ENCODE data around the gene ANO8. TPM values are rescaled to one million over a fixed set of nuclear protein-coding genes. Genes with fewer than 3 reads are reported as not detected.
A peak's percentile ranks its signal among the peaks of the same experiment; 100 is the strongest.

The ANO8 gene
- total and polyA plus RNA-seq, 10 donors = 1.1 to 12.0 (median 7.2) TPM

DNA sequence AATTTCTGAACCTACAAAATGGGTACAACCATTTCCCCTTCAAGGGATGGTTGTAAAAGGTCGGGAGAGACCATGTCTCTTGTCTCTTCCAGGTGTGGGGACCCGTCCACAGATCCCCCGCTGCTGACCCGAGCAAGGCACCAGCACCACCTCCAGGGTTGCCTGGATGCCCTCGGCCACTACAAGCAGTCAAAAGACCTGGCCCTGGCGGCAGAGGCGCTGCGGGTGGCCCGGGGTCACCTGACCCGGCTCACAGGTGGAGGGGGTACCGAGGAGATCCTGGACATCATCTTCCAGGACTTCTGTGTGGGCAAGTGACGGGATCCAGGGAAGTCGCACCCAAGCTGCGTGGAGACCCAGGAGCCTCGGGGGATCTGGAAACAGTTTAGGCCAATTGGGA lies 6.7 kb upstream of the ANO8 start:
- no peak for DNase-seq
- peaks cover 7 to 41% (median 23%) of the 10 kb centered on the region in 6 donors for H3K4me1 ChIP-seq
- H3K9me3 ChIP-seq = no peaks in the 10 kb centered on the region
- peaks cover 0 to 1% (median 0%) of the 10 kb centered on the region in 7 donors for H3K27me3 ChIP-seq (replicated peaks in 1 of 7)
- peaks cover 0 to 25% (median 8%) of the 10 kb centered on the region in 6 donors for H3K36me3 ChIP-seq
- intact Hi-C loops (cut with DNase I; ENCODE audit: low total_unique reads) = no loop called here
- no peak for TF ChIP-seq POLR2AphosphoS5 (IDR thresholded peaks at IDR 0.05)
- TF ChIP-seq, protein P1, sequence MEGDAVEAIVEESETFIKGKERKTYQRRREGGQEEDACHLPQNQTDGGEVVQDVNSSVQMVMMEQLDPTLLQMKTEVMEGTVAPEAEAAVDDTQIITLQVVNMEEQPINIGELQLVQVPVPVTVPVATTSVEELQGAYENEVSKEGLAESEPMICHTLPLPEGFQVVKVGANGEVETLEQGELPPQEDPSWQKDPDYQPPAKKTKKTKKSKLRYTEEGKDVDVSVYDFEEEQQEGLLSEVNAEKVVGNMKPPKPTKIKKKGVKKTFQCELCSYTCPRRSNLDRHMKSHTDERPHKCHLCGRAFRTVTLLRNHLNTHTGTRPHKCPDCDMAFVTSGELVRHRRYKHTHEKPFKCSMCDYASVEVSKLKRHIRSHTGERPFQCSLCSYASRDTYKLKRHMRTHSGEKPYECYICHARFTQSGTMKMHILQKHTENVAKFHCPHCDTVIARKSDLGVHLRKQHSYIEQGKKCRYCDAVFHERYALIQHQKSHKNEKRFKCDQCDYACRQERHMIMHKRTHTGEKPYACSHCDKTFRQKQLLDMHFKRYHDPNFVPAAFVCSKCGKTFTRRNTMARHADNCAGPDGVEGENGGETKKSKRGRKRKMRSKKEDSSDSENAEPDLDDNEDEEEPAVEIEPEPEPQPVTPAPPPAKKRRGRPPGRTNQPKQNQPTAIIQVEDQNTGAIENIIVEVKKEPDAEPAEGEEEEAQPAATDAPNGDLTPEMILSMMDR (IDR thresholded peaks at IDR 0.05 in 8 of 11, conservative IDR thresholded peaks at IDR 0.05 in 3 of 11) = no peak
- TF ChIP-seq POLR2A (IDR thresholded peaks at IDR 0.05) = no peak
- WGBS, 5 donors = 96 to 98% (median 96%) methylated on average over 4 to 15 of the region's 15 CpGs
- H3K4me3 ChIP-seq = no peak overlapping the region
- H3K27ac ChIP-seq = no peak overlapping the region

DNA sequence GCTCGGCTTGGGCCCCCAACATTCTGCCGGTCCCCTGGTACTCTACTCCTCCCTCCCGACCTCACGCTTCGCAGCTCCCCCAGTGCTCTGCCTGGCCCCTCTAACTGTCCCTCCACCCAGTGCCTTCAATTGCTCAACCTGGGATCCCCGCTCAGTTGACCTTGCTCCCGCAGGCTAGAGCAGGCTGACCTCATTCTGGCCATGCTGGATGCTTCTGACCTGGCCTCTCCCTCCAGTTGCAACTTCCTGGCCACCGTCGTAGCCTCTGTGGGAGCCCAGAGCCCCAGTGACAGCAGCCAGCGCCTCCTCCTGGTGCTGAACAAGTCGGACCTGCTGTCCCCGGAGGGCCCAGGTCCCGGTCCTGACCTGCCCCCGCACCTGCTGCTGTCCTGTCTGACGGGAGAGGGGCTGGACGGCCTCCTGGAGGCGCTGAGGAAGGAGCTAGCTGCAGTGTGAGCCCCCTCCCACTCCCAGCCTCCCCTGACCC lies 6.3 kb upstream of the ANO8 start:
- no peak for DNase-seq
- Histone ChIP-seq H3K9me3 (no peaks in the 10 kb centered on the region), H3K4me1 (peaks cover 5 to 41% (median 23%) of the 10 kb centered on the region in 6 donors), H3K27me3 (replicated peaks in 1 of 7) (no peaks in the 10 kb centered on the region), H3K4me3 (no peak overlapping the region), H3K36me3 (peaks cover 0 to 25% (median 8%) of the 10 kb centered on the region in 6 donors), H3K27ac (no peak overlapping the region)
- 69 to 88% (median 74%) methylated on average over 7 to 17 of the region's 17 CpGs for WGBS, 5 donors
- TF ChIP-seq POLR2A (IDR thresholded peaks at IDR 0.05) = no peak
- TF ChIP-seq POLR2AphosphoS5 (IDR thresholded peaks at IDR 0.05) = no peak
- TF ChIP-seq, protein P1 (IDR thresholded peaks at IDR 0.05 in 8 of 11, conservative IDR thresholded peaks at IDR 0.05 in 3 of 11) = no peak
- intact Hi-C loops (cut with DNase I; ENCODE audit: low total_unique reads) = no loop called here

DNA sequence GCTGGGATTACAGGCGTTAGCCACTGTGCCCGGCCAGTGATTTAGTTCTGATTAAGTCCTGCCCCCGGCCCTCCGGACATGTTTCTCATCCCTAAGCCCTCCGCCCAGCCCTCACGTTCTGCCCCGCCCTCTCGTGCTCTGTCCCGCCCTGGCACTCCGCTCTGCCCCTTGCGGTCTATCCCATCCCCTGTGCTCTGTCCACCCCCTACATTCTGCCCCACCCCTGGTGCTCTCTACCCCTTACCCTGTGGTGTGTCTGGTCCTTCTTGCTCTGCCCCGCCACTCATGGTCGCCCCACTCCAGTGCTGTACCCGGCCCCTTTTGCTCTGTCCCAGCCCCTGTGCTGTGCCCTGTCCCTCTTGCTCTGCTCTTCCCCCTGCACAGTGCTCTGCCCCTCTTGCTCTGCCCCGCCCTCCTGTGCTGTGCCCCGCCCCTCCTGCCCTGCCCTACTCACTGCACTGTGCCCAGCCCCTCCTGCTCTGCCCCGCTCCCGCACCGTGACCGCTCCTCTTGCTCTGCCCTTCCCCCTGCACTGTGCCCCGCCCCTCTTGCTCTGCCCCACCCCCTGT lies 5.7 kb upstream of the ANO8 start:
- H3K36me3 ChIP-seq = peaks cover 0 to 25% (median 8%) of the 10 kb centered on the region in 6 donors
- H3K4me3 ChIP-seq = no peak overlapping the region
- intact Hi-C loops (cut with DNase I; ENCODE audit: low total_unique reads) = no loop called here
- no peaks in the 10 kb centered on the region for H3K27me3 ChIP-seq (replicated peaks in 1 of 7)
- WGBS, 5 donors = 81 to 92% (median 83%) methylated on average over 21 of the region's 21 CpGs
- H3K9me3 ChIP-seq = no peaks in the 10 kb centered on the region
- DNase-seq = no peak
- H3K4me1 ChIP-seq = peaks cover 8 to 46% (median 27%) of the 10 kb centered on the region in 6 donors
- TF ChIP-seq POLR2AphosphoS5 (IDR thresholded peaks at IDR 0.05) (peak in 1 of 3 donors; percentile 8), POLR2A (IDR thresholded peaks at IDR 0.05) (no peak)
- no peak overlapping the region for H3K27ac ChIP-seq

- no peak for TF ChIP-seq POLR2A (IDR thresholded peaks at IDR 0.05)
- TF ChIP-seq, protein P1 (IDR thresholded peaks at IDR 0.05 in 8 of 11, conservative IDR thresholded peaks at IDR 0.05 in 3 of 11) = no peak
- TF ChIP-seq POLR2AphosphoS5 (IDR thresholded peaks at IDR 0.05) = no peak
- no peak overlapping the region for H3K27ac ChIP-seq
- H3K36me3 ChIP-seq = peaks cover 0 to 25% (median 8%) of the 10 kb centered on the region in 6 donors
- H3K9me3 ChIP-seq = no peaks in the 10 kb centered on the region
- H3K27me3 ChIP-seq (replicated peaks in 1 of 7) = peaks cover 0 to 2% (median 0%) of the 10 kb centered on the region in 7 donors
- no peak overlapping the region for H3K4me3 ChIP-seq
- intact Hi-C loops (cut with DNase I; ENCODE audit: low total_unique reads) = no loop called here
- DNase-seq = peak; percentile 83
- 90 to 93% (median 91%) methylated on average over 28 to 34 of the region's 34 CpGs for WGBS, 5 donors
- peaks cover 14 to 58% (median 36%) of the 10 kb centered on the region in 6 donors for H3K4me1 ChIP-seq
These were observed 4.6 kb upstream of the ANO8 start for GRCh38 chr19:17339088-17339741.
